ENCODE data around the gene IPO4. TPM values are rescaled to one million over a fixed set of nuclear protein-coding genes. Genes with fewer than 3 reads are reported as not detected.

IPO4 gene
- total and polyA plus RNA-seq, 2 of the 13 experiments (the other 11 are each of a cell fraction or from before 2014, with no cell fraction given), result 39.0 to 179 TPM

GRCh38 chr14:24160850-24161804 is 27.5 kb downstream of the IPO4 start, which contains the start of gene IRF9 (continued):
- TF ChIP-seq CBX1 (IDR thresholded peaks at IDR 0.05; ENCODE audit: low read depth) (peak; percentile 95), ATF7-NPFF (CRISPR knock-in tag; IDR thresholded peaks at IDR 0.05; ENCODE audit: low read depth) (peak; percentile 13; the same call in 1 of the 2 replicates), ZNF770 (CRISPR knock-in tag; IDR thresholded peaks at IDR 0.05) (peak; percentile 93), GATA4 (IDR thresholded peaks at IDR 0.05; ENCODE audit: borderline replicate concordance, low read depth) (peak; percentile 88), ZNF709 (CRISPR knock-in tag; IDR thresholded peaks at IDR 0.05) (peak; percentile 1; the same call in 1 of the 2 replicates), PRPF4 (IDR thresholded peaks at IDR 0.05; ENCODE audit: low read depth, low read length, poor library complexity, severe bottlenecking) (peak; percentile 24), HNRNPK (IDR thresholded peaks at IDR 0.05; ENCODE audit: low read depth, low read length, poor library complexity, severe bottlenecking) (no peak), ZNF10 (CRISPR knock-in tag; IDR thresholded peaks at IDR 0.05; ENCODE audit: borderline replicate concordance, low read depth) (no peak), RBM39 (IDR thresholded peaks at IDR 0.05; ENCODE audit: low read depth, low read length, poor library complexity, severe bottlenecking) (peak; percentile 98), ZNF761 (CRISPR knock-in tag; conservative IDR thresholded peaks at IDR 0.05) (peak; percentile 85; the same call in 1 of the 2 replicates), ZNF33A (CRISPR knock-in tag; IDR thresholded peaks at IDR 0.05; ENCODE audit: borderline replicate concordance) (no peak), ZNF331 (CRISPR knock-in tag; IDR thresholded peaks at IDR 0.05) (peak; percentile 99), NFYB (CRISPR knock-in tag; IDR thresholded peaks at IDR 0.05) (peak; percentile 67), ZNF790 (CRISPR knock-in tag; IDR thresholded peaks at IDR 0.05; ENCODE audit: borderline replicate concordance) (no peak), ZNF556 (CRISPR knock-in tag; IDR thresholded peaks at IDR 0.05; ENCODE audit: borderline replicate concordance) (peak; percentile 92; the same call in 1 of the 2 replicates), ZNF224 (CRISPR knock-in tag; IDR thresholded peaks at IDR 0.05) (peak; percentile 94), HOXA5 (CRISPR knock-in tag; IDR thresholded peaks at IDR 0.05) (peak; percentile 99), TRIM22 (IDR thresholded peaks at IDR 0.05) (no peak; the same call in 1 of the 2 replicates), ZEB1 (IDR thresholded peaks at IDR 0.05; ENCODE audit: insufficient replicate concordance, low read depth) (peak; percentile 84), ZNF792 (CRISPR knock-in tag; IDR thresholded peaks at IDR 0.05) (peak; percentile 100), IRF2 (CRISPR knock-in tag; IDR thresholded peaks at IDR 0.05) (peak; percentile 100), MAFK (conservative IDR thresholded peaks at IDR 0.05 in 1 of 2, IDR thresholded peaks at IDR 0.05 in 1 of 2; ENCODE audit: low read length in 2 of 2) (peak; percentile 43 to 51; a peak in 3 of 4 replicates), HDAC2 (CRISPR knock-in tag; IDR thresholded peaks at IDR 0.05) (peak; percentile 100), DPF2 (CRISPR knock-in tag; IDR thresholded peaks at IDR 0.05; ENCODE audit: borderline replicate concordance, low read depth) (no peak)

All from HepG2 (cell line).